ENCODE results near the gene ALPP. TPM values are rescaled to one million over a fixed set of nuclear protein-coding genes. Genes with fewer than 3 reads are reported as not detected.
"Not testable (repeated sequence)": the region's sequence is repeated elsewhere in the genome, so short reads cannot be mapped to it uniquely, and the experiment has no call there.

The ALPP gene
- total RNA-seq, 1 experiment from 2014 or later: 8.6 TPM

- Histone ChIP-seq H3K27ac (ENCODE audit: low read length) (no peak within 1 kb of the TSS), H4K20me1 (ENCODE audit: low read length) (no peaks in the 10 kb centered on the region), H3K4me1 (ENCODE audit: insufficient read depth, low read length) (no peaks in the 10 kb centered on the region), H3K27me3 (ENCODE audit: low read length) (no peaks in the 10 kb centered on the region), H3K9ac (ENCODE audit: low read length) (no peak within 1 kb of the TSS), H3K36me3 (ENCODE audit: low read depth, low read length) (no peaks in the 10 kb centered on the region), H3K79me2 (ENCODE audit: low read length) (no peaks in the 10 kb centered on the region), H2AFZ (ENCODE audit: low read length) (no peak within 1 kb of the TSS), H3K4me2 (ENCODE audit: low read length) (no peak within 1 kb of the TSS), H3F3A (ENCODE audit: low read length, unreplicated experiment) (no peaks in the 10 kb centered on the region), H3K9me2 (replicated peaks; ENCODE audit: low read length) (no peaks in the 10 kb centered on the region), H3K9me3 (ENCODE audit: low read length) (no peaks in the 10 kb centered on the region), H3K4me3 (ENCODE audit: low read length) (no peak within 1 kb of the TSS)
- ChIA-PET CTCF (no interaction called here), POLR2A (ENCODE audit: unreplicated experiment) (no interaction called here)
- DNase-seq (no peak), ATAC-seq (no peak)
- BruUV-seq (replicated peaks): no TSS peak
- intact Hi-C loops (cut with micrococcal nuclease): no loop called here
- TF ChIP-seq, protein P1, sequence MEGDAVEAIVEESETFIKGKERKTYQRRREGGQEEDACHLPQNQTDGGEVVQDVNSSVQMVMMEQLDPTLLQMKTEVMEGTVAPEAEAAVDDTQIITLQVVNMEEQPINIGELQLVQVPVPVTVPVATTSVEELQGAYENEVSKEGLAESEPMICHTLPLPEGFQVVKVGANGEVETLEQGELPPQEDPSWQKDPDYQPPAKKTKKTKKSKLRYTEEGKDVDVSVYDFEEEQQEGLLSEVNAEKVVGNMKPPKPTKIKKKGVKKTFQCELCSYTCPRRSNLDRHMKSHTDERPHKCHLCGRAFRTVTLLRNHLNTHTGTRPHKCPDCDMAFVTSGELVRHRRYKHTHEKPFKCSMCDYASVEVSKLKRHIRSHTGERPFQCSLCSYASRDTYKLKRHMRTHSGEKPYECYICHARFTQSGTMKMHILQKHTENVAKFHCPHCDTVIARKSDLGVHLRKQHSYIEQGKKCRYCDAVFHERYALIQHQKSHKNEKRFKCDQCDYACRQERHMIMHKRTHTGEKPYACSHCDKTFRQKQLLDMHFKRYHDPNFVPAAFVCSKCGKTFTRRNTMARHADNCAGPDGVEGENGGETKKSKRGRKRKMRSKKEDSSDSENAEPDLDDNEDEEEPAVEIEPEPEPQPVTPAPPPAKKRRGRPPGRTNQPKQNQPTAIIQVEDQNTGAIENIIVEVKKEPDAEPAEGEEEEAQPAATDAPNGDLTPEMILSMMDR (conservative IDR thresholded peaks at IDR 0.05; ENCODE audit: low read depth, low read length): no peak
- no peak for TF ChIP-seq EZH2 (IDR thresholded peaks at IDR 0.05; ENCODE audit: low read length, unreplicated experiment)
- TF ChIP-seq EZH2phosphoT487 (IDR thresholded peaks at IDR 0.05; ENCODE audit: borderline replicate concordance, low read length): no peak
Measured at GRCh38 chr2:232406556-232407310, 28.2 kb downstream of the ALPP start, which contains the start of gene ALPG. Gene ALPG, plus strand, starts transcription at chr2:232406844. Its CDS starts 51 bp downstream, at chr2:232406895.

GRCh38 chr2:232407428-232408150, 29.0 kb downstream of the ALPP start:
- H3K9ac ChIP-seq (ENCODE audit: low read length); H3K27me3 ChIP-seq (ENCODE audit: low read length); H3K79me2 ChIP-seq (ENCODE audit: low read length); intact Hi-C loops (cut with micrococcal nuclease); H2AFZ ChIP-seq (ENCODE audit: low read length); H3K9me2 ChIP-seq (replicated peaks; ENCODE audit: low read length); H3K4me1 ChIP-seq (ENCODE audit: insufficient read depth, low read length); H3K4me2 ChIP-seq (ENCODE audit: low read length); H3K4me3 ChIP-seq (ENCODE audit: low read length); H3K9me3 ChIP-seq (ENCODE audit: low read length); H3K36me3 ChIP-seq (ENCODE audit: low read depth, low read length); CTCF ChIA-PET; ATAC-seq; BruUV-seq (replicated peaks); POLR2A ChIA-PET (ENCODE audit: unreplicated experiment); H4K20me1 ChIP-seq (ENCODE audit: low read length); H3K27ac ChIP-seq (ENCODE audit: low read length); H3F3A ChIP-seq (ENCODE audit: low read length, unreplicated experiment); DNase-seq: not testable (repeated sequence)

- H3K4me2 ChIP-seq (ENCODE audit: low read length); intact Hi-C loops (cut with micrococcal nuclease); POLR2A ChIA-PET (ENCODE audit: unreplicated experiment); H3K79me2 ChIP-seq (ENCODE audit: low read length); H2AFZ ChIP-seq (ENCODE audit: low read length); DNase-seq; H3K9ac ChIP-seq (ENCODE audit: low read length); H3F3A ChIP-seq (ENCODE audit: low read length, unreplicated experiment); H3K9me3 ChIP-seq (ENCODE audit: low read length); H3K36me3 ChIP-seq (ENCODE audit: low read depth, low read length); H3K27me3 ChIP-seq (ENCODE audit: low read length); H3K27ac ChIP-seq (ENCODE audit: low read length); H4K20me1 ChIP-seq (ENCODE audit: low read length); H3K4me1 ChIP-seq (ENCODE audit: insufficient read depth, low read length); CTCF ChIA-PET; H3K9me2 ChIP-seq (replicated peaks; ENCODE audit: low read length); H3K4me3 ChIP-seq (ENCODE audit: low read length); ATAC-seq; BruUV-seq (replicated peaks): not testable (repeated sequence)
Measured at GRCh38 chr2:232408269-232408668, 29.7 kb downstream of the ALPP start.

DNA sequence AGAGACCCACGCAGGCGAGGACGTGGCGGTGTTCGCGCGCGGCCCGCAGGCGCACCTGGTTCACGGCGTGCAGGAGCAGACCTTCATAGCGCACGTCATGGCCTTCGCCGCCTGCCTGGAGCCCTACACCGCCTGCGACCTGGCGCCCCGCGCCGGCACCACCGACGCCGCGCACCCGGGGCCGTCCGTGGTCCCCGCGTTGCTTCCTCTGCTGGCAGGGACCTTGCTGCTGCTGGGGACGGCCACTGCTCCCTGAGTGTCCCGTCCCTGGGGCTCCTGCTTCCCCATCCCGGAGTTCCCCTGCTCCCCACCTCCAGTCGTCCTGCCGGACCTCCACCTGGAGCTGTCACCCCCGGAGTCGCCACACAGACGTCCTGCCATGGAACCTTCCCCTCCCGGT, 31.1 kb downstream of the ALPP start:
- H3K9me2 ChIP-seq (replicated peaks; ENCODE audit: low read length); CTCF ChIA-PET; H4K20me1 ChIP-seq (ENCODE audit: low read length); DNase-seq; H3K27me3 ChIP-seq (ENCODE audit: low read length); BruUV-seq (replicated peaks); POLR2A ChIA-PET (ENCODE audit: unreplicated experiment); H3K4me3 ChIP-seq (ENCODE audit: low read length); intact Hi-C loops (cut with micrococcal nuclease); H3K9ac ChIP-seq (ENCODE audit: low read length); H3K27ac ChIP-seq (ENCODE audit: low read length); H3K4me1 ChIP-seq (ENCODE audit: insufficient read depth, low read length); H3K9me3 ChIP-seq (ENCODE audit: low read length); H3K79me2 ChIP-seq (ENCODE audit: low read length); H3K36me3 ChIP-seq (ENCODE audit: low read depth, low read length); H3K4me2 ChIP-seq (ENCODE audit: low read length); ATAC-seq; H3F3A ChIP-seq (ENCODE audit: low read length, unreplicated experiment); H2AFZ ChIP-seq (ENCODE audit: low read length): not testable (repeated sequence)

Measured in PC-3 (cell line).